Keratinocyte (primary cell): ENCODE results near the gene MC1R.

Experiments
- CTCF ChIP-seq, 3 experiments: IDR thresholded peaks in 1 of 3; conservative IDR thresholded peaks in 1 of 3; optimal IDR thresholded peaks in 1 of 3; 2 replicates in 2 of 3; 3 replicates in 1 of 3; pipeline versions ENCODE3 to v1.5.1; 2011; ENCODE audit warnings: low read length in 3 of 3, mild to moderate bottlenecking in 3 of 3, moderate library complexity in 2 of 3, control low read depth in 1 of 3, inconsistent platforms in 1 of 3; ENCODE audit not compliant: insufficient read depth in 2 of 3; ENCODE audit errors: extremely low read depth in 1 of 3
- EZH2 ChIP-seq: IDR thresholded peaks from one replicate; pipeline ENCODE4 v1.6.1; 2012; ENCODE audit warnings: inconsistent platforms, mild to moderate bottlenecking, low read length, moderate library complexity

- TF ChIP-seq CTCF (optimal IDR thresholded peaks at IDR 0.05 in 1 of 3, IDR thresholded peaks at IDR 0.05 in 1 of 3, conservative IDR thresholded peaks at IDR 0.05 in 1 of 3; ENCODE audit: extremely low read depth in 1 of 3, insufficient read depth in 2 of 3, low read length in 3 of 3) (no peak), EZH2 (no peak)
Observed at GRCh38 chr16:89900885-89901284, 17.8 kb upstream of the MC1R start.
